HCT116 (cell line): ENCODE results near the gene PRM3. TPM values are rescaled to one million over a fixed set of nuclear protein-coding genes. Genes with fewer than 3 reads are reported as not detected.

Experiments
- ATAC-seq: fragments of 200-7000 bp; cut with Tn5 transposase; 2 replicates; pipeline ENCODE4 v1.9.1; 2020; ENCODE audit warnings: mild to moderate bottlenecking, moderate library complexity
- BruUV-seq: library from RNA; stranded (reverse); fragments of 400-500 nt; replicated peaks from 2 replicates; lab custom pipeline; 2021; lab: Mats Ljungman, UMichigan
- CTCF ChIA-PET: fragments of 300-600 bp; sonication (Branson Sonifier 250); formaldehyde crosslinking; loops from one replicate; lab custom pipeline; 2021; ENCODE audit warnings: antibody characterized with exemption; lab: Charles Lee
- POLR2A ChIA-PET: fragments of 300-600, 350-600 bp; sonication (Branson Sonifier 250); formaldehyde crosslinking; loops from one replicate; lab custom pipeline; 2021; ENCODE audit warnings: antibody characterized with exemption; lab: Charles Lee
- RAD21 ChIA-PET, 2 experiments: fragments of 300-600 bp; sonication (Branson Sonifier 250); formaldehyde crosslinking; loops; one replicate each; lab custom pipeline; 2023; ENCODE audit warnings: low total read pairs in 2 of 2; ENCODE audit not compliant: uncharacterized antibody in 2 of 2, unreplicated experiment in 2 of 2, low non-redundant PET in 1 of 2; lab: Charles Lee
- DNase-seq: peaks from one replicate; pipeline ENCODE4 v3.0.0-alpha.2; 2010; ENCODE audit warnings: low read depth, low spot score
- H2AFZ ChIP-seq: fragments of 200-600 bp; shearing (Covaris generic), sonication (generic); 2 replicates; pipeline ENCODE4 v1.6.1; 2017; ENCODE audit warnings: low read depth, mixed run types, mixed read lengths, antibody characterized with exemption, low read length; ENCODE audit not compliant: poor library complexity, severe bottlenecking
- H3K27ac ChIP-seq: 2 replicates; pipeline ENCODE4 v1.5.1; 2012; ENCODE audit warnings: low read depth, low read length
- H3K27me3 ChIP-seq: fragments of 200-600 bp; sonication (generic); 2 replicates; pipeline ENCODE4 v1.6.1; 2016; ENCODE audit warnings: mixed run types, low read length, mixed read lengths; ENCODE audit not compliant: insufficient read depth
- H3K36me3 ChIP-seq, 2 experiments: fragments of 200-500 bp in 1 of 2; fragments of 200-600 bp in 1 of 2; sonication (Bioruptor generic) in 1 of 2; sonication (generic) in 1 of 2; 2 replicates each; pipeline versions ENCODE4 v1.5.1 to v1.6.1; 2014 to 2016; ENCODE audit warnings: low read length in 2 of 2, inconsistent platforms in 1 of 2, mixed read lengths in 1 of 2, mixed run types in 1 of 2; ENCODE audit not compliant: insufficient read depth in 2 of 2, control insufficient read depth in 1 of 2
- H3K4me1 ChIP-seq, 2 experiments: fragments of 200-600 bp in 1 of 2; sonication (generic) in 1 of 2; 2 replicates each; pipeline versions ENCODE4 v1.5.1 to v1.6.1; 2012 to 2017; ENCODE audit warnings: low read length in 2 of 2, inconsistent platforms in 1 of 2, mild to moderate bottlenecking in 1 of 2, mixed read lengths in 1 of 2, mixed run types in 1 of 2, moderate library complexity in 1 of 2; ENCODE audit not compliant: insufficient read depth in 2 of 2, control insufficient read depth in 1 of 2
- H3K4me2 ChIP-seq: fragments of 200-600 bp; sonication (generic); 2 replicates; pipeline ENCODE4 v1.6.1; 2017; ENCODE audit warnings: mixed run types, low read length, mixed read lengths
- H3K4me3 ChIP-seq, 2 experiments: fragments of 200-600 bp in 1 of 2; sonication (generic) in 1 of 2; replicated peaks in 1 of 2; 2 replicates each; pipeline ENCODE4 v1.5.1; 2011 to 2016; ENCODE audit warnings: low read length in 2 of 2, control low read depth in 1 of 2, low read depth in 1 of 2, mild to moderate bottlenecking in 1 of 2, mixed read lengths in 1 of 2, mixed run types in 1 of 2
- H3K79me2 ChIP-seq: fragments of 200-600 bp; sonication (generic); 2 replicates; pipeline ENCODE4 v1.6.1; 2017; ENCODE audit warnings: mild to moderate bottlenecking, mixed run types, low read length, moderate library complexity, mixed read lengths; ENCODE audit not compliant: insufficient read depth
- H3K9ac ChIP-seq: fragments of 200-600 bp; sonication (generic); 2 replicates; pipeline ENCODE4 v1.6.1; 2016; ENCODE audit warnings: low read length, mixed read lengths
- H3K9me2 ChIP-seq: fragments of 200-600 bp; sonication (generic), shearing (Covaris generic); 2 replicates; pipeline ENCODE4 v1.6.1; 2017; ENCODE audit warnings: mixed run types, mild to moderate bottlenecking, moderate library complexity; ENCODE audit not compliant: insufficient read depth
- H3K9me3 ChIP-seq, 2 experiments: fragments of 200-500 bp in 1 of 2; fragments of 200-600 bp in 1 of 2; sonication (Bioruptor generic) in 1 of 2; sonication (generic) in 1 of 2; 2 replicates each; pipeline ENCODE4 v1.6.1; 2014 to 2017; ENCODE audit warnings: low read length in 2 of 2, mixed read lengths in 2 of 2, inconsistent platforms in 1 of 2, low read depth in 1 of 2, mild to moderate bottlenecking in 1 of 2, mixed run types in 1 of 2, moderate library complexity in 1 of 2; ENCODE audit not compliant: control insufficient read depth in 1 of 2, insufficient read depth in 1 of 2
- H4K20me1 ChIP-seq: fragments of 200-600 bp; sonication (generic), shearing (Covaris generic); 2 replicates; pipeline ENCODE4 v1.6.1; 2017; ENCODE audit warnings: mixed run types, mild to moderate bottlenecking, moderate library complexity; ENCODE audit not compliant: insufficient read depth
- CBX3 ChIP-seq: IDR thresholded peaks from 2 replicates; pipeline ENCODE4 v1.6.1; 2012; ENCODE audit warnings: low read depth
- CEBPB ChIP-seq: IDR thresholded peaks from 2 replicates; pipeline ENCODE4 v1.6.1; 2012; ENCODE audit warnings: low read depth
- CTCF ChIP-seq, 3 experiments: fragments of 200-600 bp in 1 of 3; sonication (generic) in 1 of 3; IDR thresholded peaks in 2 of 3; conservative IDR thresholded peaks in 1 of 3; 2 replicates each; pipeline ENCODE4 v1.5.1; 2012 to 2017; ENCODE audit warnings: low read depth in 2 of 3, low read length in 2 of 3, antibody characterized with exemption in 1 of 3, borderline replicate concordance in 1 of 3, control low read depth in 1 of 3, mild to moderate bottlenecking in 1 of 3, mixed read lengths in 1 of 3, mixed run types in 1 of 3, moderate library complexity in 1 of 3; ENCODE audit not compliant: insufficient read depth in 1 of 3
- EGR1 ChIP-seq: IDR thresholded peaks from 2 replicates; pipeline ENCODE4 v1.6.1; 2012; ENCODE audit warnings: low read depth
- EZH2 ChIP-seq: fragments of 200-600 bp; sonication (generic); IDR thresholded peaks from 2 replicates; pipeline ENCODE4 v1.6.1; 2017; ENCODE audit warnings: antibody characterized with exemption, mixed run types
- EZH2phosphoT487 ChIP-seq: fragments of 200-600 bp; IDR thresholded peaks from 2 replicates; pipeline ENCODE4 v1.6.1; 2018; ENCODE audit warnings: antibody characterized with exemption, borderline replicate concordance
- FOSL1 ChIP-seq: IDR thresholded peaks from 2 replicates; pipeline ENCODE4 v1.6.1; 2012; ENCODE audit warnings: low read depth
- JUND ChIP-seq: IDR thresholded peaks from 2 replicates; pipeline ENCODE4 v1.6.1; 2012
- MAX ChIP-seq: IDR thresholded peaks from 2 replicates; pipeline ENCODE4 v1.6.1; 2012
- POLR2A ChIP-seq: IDR thresholded peaks from 2 replicates; pipeline ENCODE4 v1.7.0; 2011; ENCODE audit warnings: borderline replicate concordance; ENCODE audit not compliant: insufficient read depth, insufficient read length; ENCODE audit errors: extremely low read depth
- POLR2AphosphoS5 ChIP-seq: IDR thresholded peaks from 2 replicates; pipeline ENCODE4 v1.6.1; 2011; ENCODE audit warnings: mild to moderate bottlenecking, low read depth, low read length, moderate library complexity
- REST ChIP-seq: IDR thresholded peaks from 2 replicates; pipeline ENCODE4 v1.6.1; 2012; ENCODE audit warnings: low read depth
- SP1 ChIP-seq: IDR thresholded peaks from 2 replicates; pipeline ENCODE4 v1.6.1; 2012; ENCODE audit warnings: low read depth
- SRF ChIP-seq: IDR thresholded peaks from 2 replicates; pipeline ENCODE4 v1.6.1; 2012; ENCODE audit warnings: low read depth
- TCF7L2 ChIP-seq: IDR thresholded peaks from 2 replicates; pipeline ENCODE4 v1.7.0; 2011; ENCODE audit warnings: borderline replicate concordance, inconsistent platforms; ENCODE audit not compliant: insufficient read depth, insufficient read length; ENCODE audit errors: extremely low read depth
- YY1 ChIP-seq: IDR thresholded peaks from 2 replicates; pipeline ENCODE4 v1.6.1; 2011; ENCODE audit warnings: low read length, low read depth, moderate library complexity, mild to moderate bottlenecking; ENCODE audit not compliant: insufficient replicate concordance; ENCODE audit errors: extremely low read depth
- ZBTB33 ChIP-seq: IDR thresholded peaks from 2 replicates; pipeline ENCODE4 v1.6.1; 2011; ENCODE audit warnings: mild to moderate bottlenecking, low read length, moderate library complexity; ENCODE audit not compliant: insufficient replicate concordance; ENCODE audit errors: extremely low read depth
- ZFX ChIP-seq: fragments of 450-650 bp; IDR thresholded peaks from 2 replicates; pipeline ENCODE4 v1.6.1; 2017
- ZNF274 ChIP-seq: fragments of 200-500 bp; sonication (Bioruptor generic); IDR thresholded peaks from 2 replicates; pipeline ENCODE4 v1.6.1; 2014; ENCODE audit warnings: mild to moderate bottlenecking, low read depth, low read length, inconsistent platforms
- intact Hi-C: fragments of 100-400 bp; cut with micrococcal nuclease; formaldehyde crosslinking; loops from 2 replicates; pipeline ENCODE4 v1.10.0; 2022
- total RNA-seq: library from RNA; stranded (reverse); gene quantifications from one replicate; pipeline ENCODE4 v1.2.1, GENCODE V29; 2021; ENCODE audit not compliant: unreplicated experiment

Gene PRM3
- total RNA-seq, 1 experiment from 2014 or later, result not detected

GRCh38 chr16:11301645-11302501 lies 28.4 kb upstream of the PRM3 start:
- RAD21 ChIA-PET, result no interaction called here
- intact Hi-C loops, result no loop called here
- TF ChIP-seq FOSL1 (no peak), ZFX (no peak), TCF7L2 (no peak), CTCF (IDR thresholded peaks at IDR 0.05 in 2 of 3, conservative IDR thresholded peaks at IDR 0.05 in 1 of 3; ENCODE audit: borderline replicate concordance in 1 of 3, insufficient read depth in 1 of 3, low read depth in 2 of 3, low read length in 2 of 3) (no peak), EZH2 (no peak), CBX3 (no peak), MAX (no peak), SRF (no peak), POLR2AphosphoS5 (no peak), CEBPB (no peak), ZBTB33 (no peak), ZNF274 (no peak), SP1 (no peak), REST (no peak), YY1 (no peak), EZH2phosphoT487 (no peak), POLR2A (no peak), JUND (no peak), EGR1 (no peak)
- POLR2A ChIA-PET, result interaction anchor here (1.4 kb wide), 1 partner anchor 46 kb away, joined by 4 read pairs; the partner anchor contains the start of gene SOCS1
- H3K4me2 ChIP-seq, result no peak overlapping the region
- no peak overlapping the region for H2AFZ ChIP-seq
- no peak overlapping the region for H3K27ac ChIP-seq
- H3K4me1 ChIP-seq, result no peaks in the 10 kb centered on the region
- no peaks in the 10 kb centered on the region for H3K27me3 ChIP-seq
- H3K4me3 ChIP-seq, result no peak overlapping the region
- H3K9me2 ChIP-seq, result no peaks in the 10 kb centered on the region
- no peaks in the 10 kb centered on the region for H3K36me3 ChIP-seq
- CTCF ChIA-PET, result interaction anchor here (1.7 kb wide), 1 partner anchor 55 kb away, joined by 3 read pairs; no protein-coding TSS in a partner anchor
- H3K9me3 ChIP-seq, result no peaks in the 10 kb centered on the region
- no peaks in the 10 kb centered on the region for H4K20me1 ChIP-seq
- DNase-seq (no peak), ATAC-seq (no peak)
- BruUV-seq, result no TSS peak
- no peaks in the 10 kb centered on the region for H3K79me2 ChIP-seq
- H3K9ac ChIP-seq, result no peak overlapping the region
